AG09319 (cell line): ENCODE measurements around the gene PUS7L.
A peak's percentile ranks its signal among the peaks of the same experiment; 100 is the strongest.

Source experiments
- DNase-seq: peaks from one replicate; pipeline ENCODE4 v3.0.0-alpha.2; 2010; ENCODE audit warnings: low read depth; ENCODE audit errors: extremely low read depth
- CTCF ChIP-seq: IDR thresholded peaks from 2 replicates; pipeline ENCODE4 v1.5.1; 2011; ENCODE audit warnings: low read depth, mild to moderate bottlenecking, inconsistent platforms, low read length, moderate library complexity

PUS7L gene

DNA sequence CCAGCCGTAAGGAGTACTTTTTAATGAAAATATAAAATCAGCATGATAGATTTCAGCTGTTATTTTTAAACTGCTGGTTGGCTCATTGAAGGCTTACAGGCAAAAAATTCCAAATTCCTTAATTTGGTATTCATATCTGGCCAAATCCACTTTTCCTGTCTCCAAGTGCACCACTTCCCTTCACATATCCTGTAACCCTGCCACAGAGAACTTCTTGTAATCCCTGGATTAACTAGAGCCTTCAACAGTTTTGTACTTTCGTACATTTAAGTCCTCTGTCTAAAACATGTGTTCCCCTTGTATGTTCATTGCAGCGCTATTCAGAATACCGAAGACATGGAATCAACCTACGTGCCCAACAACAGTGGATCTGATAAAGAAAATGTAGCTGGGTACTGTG is 9.6 kb downstream of the PUS7L start:
- TF ChIP-seq CTCF, result no peak
- no peak for DNase-seq

DNA sequence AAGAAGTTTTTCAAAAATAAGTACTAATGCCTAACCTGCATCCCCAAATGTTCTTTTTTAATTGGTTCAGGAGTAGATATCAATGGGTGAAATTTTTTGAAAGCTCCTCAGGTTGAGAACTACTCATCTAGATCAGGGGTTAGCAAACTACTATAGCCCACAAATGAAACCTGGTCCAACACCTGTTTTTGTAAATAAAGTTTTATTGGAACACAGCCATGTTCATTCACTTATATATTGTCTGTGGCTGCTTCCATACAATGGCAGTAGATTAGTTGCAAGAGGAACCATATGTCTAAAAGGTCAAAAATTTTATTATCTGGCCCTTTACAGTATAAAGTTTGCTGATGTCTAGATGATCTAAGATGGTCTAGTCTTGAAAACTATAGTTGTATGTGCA is 13.8 kb downstream of the PUS7L start:
- no peak for DNase-seq
- no peak for TF ChIP-seq CTCF

DNA sequence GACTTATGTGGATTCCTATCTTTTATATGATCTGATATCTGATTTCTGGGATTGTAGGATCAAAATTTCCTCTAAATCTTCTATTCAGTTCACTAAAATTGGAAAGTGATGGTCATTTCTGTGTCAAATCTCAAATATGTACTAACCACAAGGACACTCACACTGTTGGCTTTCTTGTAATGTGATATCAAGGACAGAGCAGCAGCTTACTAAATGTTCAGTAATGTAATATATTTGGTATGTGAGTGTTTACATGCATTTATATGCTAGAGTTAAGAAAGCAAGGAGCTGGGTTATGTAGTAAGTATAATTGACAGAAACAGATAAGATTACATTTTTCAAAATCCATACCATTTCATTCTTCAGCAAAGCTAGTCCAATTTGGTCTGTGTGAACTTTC is 16.5 kb downstream of the PUS7L start:
- TF ChIP-seq CTCF, result no peak
- peak; percentile 55 for DNase-seq

- no peak for DNase-seq
Observed at GRCh38 chr12:43740511-43741100, 18.0 kb downstream of the PUS7L start.

GRCh38 chr12:43737646-43738045 is 20.9 kb downstream of the PUS7L start:
- no peak for TF ChIP-seq CTCF
- DNase-seq, result no peak

More at GRCh38 chr12:43740511-43741100, 18.0 kb downstream of the PUS7L start:
- no peak for TF ChIP-seq CTCF

- no peak for TF ChIP-seq CTCF
- DNase-seq, result no peak
Observed at GRCh38 chr12:43736927-43737440, 21.6 kb downstream of the PUS7L start.

DNA sequence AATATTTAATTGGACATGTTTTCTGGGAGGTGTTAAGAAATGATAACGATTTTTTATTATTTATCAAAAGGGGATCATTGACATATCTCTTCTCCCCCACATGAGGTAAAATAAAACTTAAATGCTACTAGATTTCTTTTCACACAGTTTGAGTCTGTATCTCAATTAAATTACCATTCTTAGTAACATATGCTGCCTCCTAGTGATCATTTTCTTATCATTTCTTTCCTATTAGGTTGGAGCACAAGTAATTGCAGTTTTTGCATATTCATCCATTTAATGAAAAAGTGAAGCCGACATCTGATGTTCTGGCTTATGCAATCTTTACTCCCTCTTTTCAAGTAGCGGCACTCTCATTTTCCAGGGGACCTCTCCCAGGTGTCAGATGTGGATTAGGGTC is 24.9 kb downstream of the PUS7L start:
- DNase-seq, result no peak
- TF ChIP-seq CTCF, result no peak
